ENCODE measurements around the gene ARHGAP1.

The ARHGAP1 gene

GRCh38 chr11:46692450-46692849 lies 8.0 kb downstream of the ARHGAP1 start:
- no peak for DNase-seq

GRCh38 chr11:46690702-46691101 lies 9.7 kb downstream of the ARHGAP1 start:
- DNase-seq, result no peak

DNA sequence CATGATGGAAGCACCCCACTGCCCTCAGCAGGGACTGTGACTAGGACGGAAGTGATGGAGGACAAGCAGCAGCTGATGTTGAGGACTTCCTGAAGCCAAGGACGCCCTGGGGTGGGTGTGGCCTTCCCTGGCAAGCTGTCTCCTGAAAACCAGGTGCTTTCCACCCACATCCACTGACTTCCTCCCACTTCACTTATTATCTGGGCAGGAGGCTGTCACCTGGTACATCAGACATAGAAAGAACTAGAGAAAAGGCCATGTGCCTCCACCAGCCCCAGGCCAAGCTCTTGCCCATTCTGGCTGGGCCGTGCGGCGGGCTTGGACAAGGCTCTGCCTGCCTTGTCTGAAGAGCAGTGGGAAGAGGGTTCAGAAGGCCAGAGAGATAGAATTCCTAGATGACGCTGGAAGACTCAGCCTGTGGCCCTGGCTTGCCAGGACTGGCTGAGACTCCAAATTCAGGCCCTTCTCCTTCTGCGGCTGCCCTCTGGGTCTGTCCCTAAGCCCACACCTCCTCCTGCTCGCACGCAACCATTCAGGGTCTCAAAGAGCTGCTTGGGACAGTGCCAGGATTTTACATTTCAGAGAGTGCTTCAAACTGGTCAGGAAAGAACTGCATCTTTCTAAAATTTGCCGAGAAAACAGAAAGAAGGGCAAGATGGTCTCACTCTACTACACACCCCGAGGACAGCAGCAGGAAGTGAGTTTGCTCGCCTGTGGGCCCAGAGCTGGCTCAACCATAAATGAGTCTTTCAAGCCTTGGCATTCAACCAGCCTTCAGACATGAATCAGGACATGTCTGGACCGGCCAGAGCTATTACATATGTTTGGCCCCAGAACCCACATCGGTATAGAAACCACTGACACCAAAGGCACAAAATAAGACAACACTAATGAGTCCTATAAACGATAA lies 13.3 kb downstream of the ARHGAP1 start:
- DNase-seq, result no peak

DNA sequence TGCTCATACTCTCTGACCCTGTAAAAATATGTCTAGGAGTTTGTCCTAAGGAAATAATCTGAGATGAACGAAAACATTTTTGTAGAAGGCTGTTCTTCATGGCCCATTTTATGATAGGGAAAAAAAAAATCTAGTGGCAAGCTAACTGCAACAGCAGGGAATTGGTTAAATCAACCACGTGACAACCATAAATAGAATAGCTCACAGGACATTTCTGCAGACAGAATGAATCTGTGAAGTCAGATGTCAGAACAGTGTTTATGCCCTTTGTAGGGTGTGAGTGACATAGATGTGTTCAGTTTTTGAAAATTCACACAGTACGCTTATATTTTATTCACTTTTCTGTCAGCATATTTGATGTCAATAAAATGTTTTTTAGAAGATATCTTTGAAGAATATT lies 16.1 kb downstream of the ARHGAP1 start:
- DNase-seq, result no peak

DNA sequence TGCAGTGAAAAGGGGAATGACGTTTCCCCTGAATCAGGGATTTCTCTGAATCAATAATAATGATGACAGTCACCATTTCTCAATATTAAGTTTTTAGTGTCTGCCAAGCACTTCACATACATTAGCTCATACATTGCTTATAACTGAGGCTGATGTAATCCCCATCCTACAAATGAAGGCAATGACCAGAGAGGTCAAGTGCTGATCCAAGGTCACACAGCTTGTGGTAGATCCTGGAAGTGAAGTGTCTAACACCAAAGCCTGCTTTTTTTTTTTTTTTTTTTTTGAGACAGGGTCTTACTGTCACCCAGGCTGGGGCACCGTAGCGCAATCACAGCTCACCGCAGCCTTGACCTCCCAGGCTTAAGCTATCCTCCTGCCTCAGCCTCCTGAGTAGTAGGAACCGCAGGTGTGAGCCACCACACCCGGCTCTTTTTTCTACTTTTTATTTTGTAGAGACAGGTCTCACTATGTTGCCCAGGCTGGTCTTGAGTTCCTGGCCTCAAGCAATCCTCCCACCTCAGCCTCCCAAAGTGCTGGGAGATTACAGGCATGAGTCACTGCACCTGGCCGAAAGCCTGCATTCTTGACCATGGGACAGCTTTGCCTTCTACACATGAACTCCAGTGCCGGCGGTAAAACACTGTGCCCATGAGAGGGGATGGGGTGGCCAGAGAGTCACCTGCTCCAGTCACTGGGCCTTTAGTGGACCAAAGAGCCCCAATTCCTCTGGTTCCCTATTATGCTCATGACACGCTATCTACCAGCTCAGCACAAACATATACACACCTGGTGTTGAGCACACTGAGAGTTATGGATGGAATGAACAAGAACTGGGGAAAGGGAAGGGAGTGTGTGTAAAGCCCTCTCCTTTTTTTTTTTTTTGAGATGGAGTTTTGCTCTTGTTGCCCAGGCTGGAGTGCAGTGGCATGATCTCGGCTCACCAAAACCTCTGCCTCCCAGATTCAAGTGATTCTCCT lies 17.4 kb downstream of the ARHGAP1 start:
- no peak for DNase-seq

DNA sequence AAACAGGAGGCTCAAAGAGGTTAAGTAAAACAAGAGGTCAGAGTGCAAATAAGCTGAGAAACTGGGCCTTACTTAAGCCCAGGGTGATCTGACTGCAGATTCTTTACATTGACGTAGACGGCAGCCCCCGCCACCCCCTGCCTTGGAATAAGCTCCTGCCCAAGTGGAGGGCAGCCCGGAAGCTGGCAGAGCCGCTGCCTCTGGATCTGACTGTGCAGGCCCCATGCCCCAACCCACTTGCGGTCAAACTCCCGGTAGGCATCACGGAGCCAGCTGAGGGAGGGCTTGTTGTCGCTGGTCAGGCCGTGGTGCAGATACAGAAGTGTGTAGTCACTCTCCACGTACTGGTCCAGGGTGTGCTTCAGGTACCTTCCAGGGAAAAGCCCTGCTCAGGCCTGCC lies 18.6 kb downstream of the ARHGAP1 start:
- DNase-seq, result no peak

DNA sequence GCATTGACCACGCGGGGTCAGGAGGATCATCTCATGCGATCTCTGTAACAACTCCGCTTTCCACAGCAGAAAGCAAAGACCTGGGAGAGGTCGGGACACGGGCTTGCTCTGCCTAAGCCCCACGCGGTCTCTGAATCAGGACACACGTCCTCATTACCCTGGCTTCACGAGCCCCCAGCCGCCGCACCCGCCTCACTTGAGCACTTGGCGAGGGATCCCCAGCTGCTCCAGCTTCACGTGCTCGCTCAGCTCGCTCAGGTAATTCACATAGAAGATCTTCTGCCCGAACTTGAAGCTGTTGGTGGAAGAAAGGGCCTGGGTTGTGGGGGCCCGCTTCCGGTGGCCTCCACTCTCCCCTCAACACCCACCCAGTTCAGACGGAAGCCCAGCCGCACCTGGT lies 19.6 kb downstream of the ARHGAP1 start:
- no peak for DNase-seq

DNA sequence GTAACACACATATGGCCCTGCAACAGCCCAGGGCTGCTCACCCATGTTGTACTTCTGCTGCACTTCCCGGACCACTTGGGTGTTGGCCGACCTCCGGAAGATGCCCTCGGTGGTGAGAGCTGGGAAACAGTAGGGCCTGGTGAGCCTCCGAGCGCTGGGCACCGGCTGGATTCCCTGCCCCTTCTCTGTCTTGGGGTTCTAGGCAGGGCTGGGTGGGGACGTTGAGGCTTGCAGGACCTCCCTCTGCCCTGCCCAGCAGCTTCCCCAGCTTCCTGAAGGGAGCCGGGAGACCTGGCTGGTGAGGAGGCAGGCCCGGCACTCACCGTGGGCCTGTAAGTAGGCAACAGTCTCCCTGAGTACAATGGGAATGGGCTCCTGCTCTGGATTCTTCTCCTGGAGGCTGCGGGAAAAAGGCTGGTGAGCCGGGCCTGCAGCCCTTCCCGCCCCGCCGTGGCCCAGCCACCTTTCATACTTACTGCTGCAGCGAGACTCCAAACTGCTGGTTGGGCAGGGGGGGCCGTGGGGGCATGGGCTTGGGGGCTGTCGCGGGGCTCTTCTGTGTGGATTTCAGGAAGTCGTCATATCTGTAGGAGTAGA lies 20.2 kb downstream of the ARHGAP1 start:
- no peak for DNase-seq

DNA sequence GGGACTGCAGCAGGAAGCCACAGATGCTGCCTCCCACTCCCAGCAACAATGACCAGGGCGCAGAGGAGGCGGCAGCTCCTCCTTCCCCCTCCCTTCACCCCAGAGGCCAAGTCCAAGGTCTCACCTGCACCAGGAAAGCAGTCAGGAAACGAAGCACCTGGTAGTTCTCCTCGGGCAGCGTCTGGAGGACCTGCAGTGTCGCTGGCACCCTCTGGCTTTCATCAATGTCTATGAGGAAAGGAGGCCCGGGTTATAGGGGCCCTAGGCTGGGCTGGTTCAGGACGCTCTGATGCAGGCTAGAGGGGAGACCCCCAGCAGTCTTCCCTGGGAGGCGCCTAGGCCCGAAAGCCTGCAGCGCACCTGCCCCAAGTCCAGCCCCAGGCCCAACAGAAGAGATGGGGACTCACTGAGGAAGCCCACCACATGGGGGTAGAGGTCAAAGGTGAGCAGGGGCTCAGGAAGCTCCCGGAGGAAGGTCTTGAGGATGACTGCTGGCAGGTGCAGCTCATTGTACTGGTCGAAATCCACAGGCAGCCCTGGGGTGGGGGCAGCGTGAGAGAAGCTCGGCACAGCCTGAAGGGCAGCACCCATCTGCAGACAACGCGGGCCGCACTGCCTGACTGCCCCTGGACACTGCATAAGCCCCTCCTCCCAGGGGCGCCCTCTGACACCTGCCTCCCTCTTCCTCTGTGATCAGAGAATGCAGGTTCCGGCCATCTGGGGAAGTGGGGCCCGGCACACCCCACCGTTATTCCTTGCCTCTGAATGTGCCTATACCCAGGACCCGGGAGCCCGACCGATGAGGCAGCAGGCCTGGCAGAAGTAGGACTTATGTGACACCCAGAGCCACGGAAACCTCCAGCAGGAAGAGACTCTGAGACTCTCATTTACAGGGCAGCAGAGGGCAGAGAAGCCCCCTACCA lies 20.9 kb downstream of the ARHGAP1 start:
- DNase-seq, result no peak

- no peak for DNase-seq
These were observed 21.7 kb downstream of the ARHGAP1 start for GRCh38 chr11:46678741-46679130.

- no peak for DNase-seq
These were observed 22.3 kb downstream of the ARHGAP1 start for GRCh38 chr11:46677991-46678740.

DNA sequence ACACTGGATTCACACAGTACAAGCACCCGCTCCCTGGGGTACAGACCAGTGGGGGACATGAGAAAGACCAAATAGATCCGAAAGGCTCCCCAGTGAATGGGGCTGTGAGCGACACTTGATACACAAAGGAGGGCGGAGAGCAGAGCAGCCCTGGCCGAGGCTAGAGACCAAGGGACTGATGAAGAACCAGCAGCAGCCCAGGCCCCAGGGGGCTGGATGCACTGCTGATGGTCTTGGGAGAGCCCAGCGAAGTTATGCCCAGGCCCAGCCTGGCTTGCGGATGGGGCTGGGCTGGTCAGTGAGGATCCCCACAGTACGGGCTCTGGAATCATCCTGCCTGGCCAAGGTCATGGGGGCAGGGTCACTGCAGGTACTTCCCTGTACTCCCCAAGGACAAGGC lies 23.2 kb downstream of the ARHGAP1 start:
- DNase-seq, result no peak

- DNase-seq, result no peak
These were observed 23.8 kb downstream of the ARHGAP1 start for GRCh38 chr11:46676436-46677158.

GRCh38 chr11:46675949-46676348 lies 24.5 kb downstream of the ARHGAP1 start:
- no peak for DNase-seq

- DNase-seq, result no peak
These were observed 25.0 kb downstream of the ARHGAP1 start for GRCh38 chr11:46675288-46675851.

- peak; percentile 6 for DNase-seq
These were observed 25.7 kb downstream of the ARHGAP1 start for GRCh38 chr11:46674463-46675287.

DNA sequence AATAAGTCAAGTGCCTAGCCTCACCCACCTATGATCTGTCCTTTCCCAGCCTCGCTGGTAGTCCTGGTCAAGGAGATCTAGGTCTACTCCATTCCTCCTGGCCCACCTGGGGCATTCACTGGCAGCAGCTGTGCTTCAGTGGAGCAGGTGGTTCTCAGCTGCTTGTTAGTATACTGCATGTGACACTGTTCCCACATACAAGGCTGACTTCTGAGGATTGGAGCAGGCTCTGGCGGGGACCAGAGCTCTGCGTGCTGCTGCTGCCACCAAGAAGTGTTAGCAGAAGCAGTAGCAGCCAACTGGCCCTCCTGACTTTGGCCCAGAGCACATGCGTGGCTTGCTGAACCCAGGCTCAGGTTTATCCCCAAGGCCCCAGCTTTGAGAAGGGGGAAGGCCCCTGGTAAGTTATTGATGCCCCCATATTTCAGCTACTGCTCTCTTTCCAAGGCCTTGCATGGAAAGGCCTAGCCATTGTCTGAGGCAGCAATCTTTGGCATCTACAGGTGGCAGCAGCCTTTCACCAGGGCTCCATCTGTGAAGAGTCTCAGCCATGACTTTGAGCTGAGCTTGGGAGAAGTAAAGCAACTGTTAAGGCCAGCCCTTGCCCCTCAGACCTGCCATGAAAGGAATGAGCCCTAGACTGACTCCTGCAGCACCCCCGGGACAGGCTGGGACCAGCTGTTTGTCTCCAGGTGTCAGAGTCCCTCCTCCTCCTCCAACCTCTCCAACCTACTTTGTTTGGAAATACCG lies 26.5 kb downstream of the ARHGAP1 start:
- no peak for DNase-seq

DNA sequence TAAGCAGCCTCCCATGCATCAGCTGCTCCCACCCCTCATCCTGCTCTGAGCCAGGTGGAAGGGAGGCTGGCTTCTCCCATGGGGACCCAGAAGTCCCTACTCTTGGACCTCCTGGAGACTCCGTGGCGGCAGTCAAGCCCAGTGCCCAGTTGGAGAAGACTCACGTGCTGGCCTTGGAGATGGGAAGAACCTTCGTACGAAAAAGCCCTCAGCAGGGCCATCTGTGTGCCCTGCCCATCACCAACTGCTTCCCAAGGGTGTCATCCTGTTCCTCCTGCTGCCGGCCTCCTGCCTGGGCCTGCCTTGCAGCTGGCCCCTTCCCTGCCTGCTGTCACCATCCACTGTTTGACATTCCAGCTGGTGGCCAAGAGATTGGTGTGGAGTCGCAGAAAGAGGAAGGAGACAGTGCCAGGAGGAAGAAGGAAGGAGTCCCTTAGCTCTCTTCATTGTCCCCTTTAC lies 28.0 kb downstream of the ARHGAP1 start:
- no peak for DNase-seq

GRCh38 chr11:46671958-46672315 lies 28.5 kb downstream of the ARHGAP1 start:
- no peak for DNase-seq

Data from CD4-positive, alpha-beta T cell treated with Interleukin-21 for 1 hour (primary cell).